Raji (cell line): ENCODE results near the gene SYCP2.

ENCODE experiments used
- POLR2A ChIP-seq: IDR thresholded peaks from 2 replicates; pipeline ENCODE4 v1.6.1; 2011; ENCODE audit warnings: low read depth, low read length, control low read depth; ENCODE audit not compliant: insufficient read depth

The SYCP2 gene

GRCh38 chr20:59935457-59936185 lies 2.2 kb upstream of the SYCP2 start:
- no peak for TF ChIP-seq POLR2A

GRCh38 chr20:59933849-59934585 lies 580 bp upstream of the SYCP2 start:
- no peak for TF ChIP-seq POLR2A

GRCh38 chr20:59932616-59933295 lies 681 bp downstream of the SYCP2 start:
- no peak for TF ChIP-seq POLR2A

GRCh38 chr20:59931511-59932312 lies 1.7 kb downstream of the SYCP2 start:
- TF ChIP-seq POLR2A, result no peak

- no peak for TF ChIP-seq POLR2A
Observed at GRCh38 chr20:59925899-59926298, 7.5 kb downstream of the SYCP2 start.

GRCh38 chr20:59925359-59925758 lies 8.1 kb downstream of the SYCP2 start:
- no peak for TF ChIP-seq POLR2A

GRCh38 chr20:59923514-59923913 lies 9.9 kb downstream of the SYCP2 start:
- TF ChIP-seq POLR2A, result no peak

GRCh38 chr20:59920944-59921343 lies 12.5 kb downstream of the SYCP2 start:
- no peak for TF ChIP-seq POLR2A

- TF ChIP-seq POLR2A, result no peak
Observed at GRCh38 chr20:59912609-59913008, 20.8 kb downstream of the SYCP2 start.

GRCh38 chr20:59911041-59911440 lies 22.4 kb downstream of the SYCP2 start:
- no peak for TF ChIP-seq POLR2A

GRCh38 chr20:59908855-59909254 lies 24.6 kb downstream of the SYCP2 start:
- TF ChIP-seq POLR2A, result no peak

GRCh38 chr20:59903621-59904020 lies 29.8 kb downstream of the SYCP2 start:
- no peak for TF ChIP-seq POLR2A

GRCh38 chr20:59902470-59902869 lies 31.0 kb downstream of the SYCP2 start:
- no peak for TF ChIP-seq POLR2A

- no peak for TF ChIP-seq POLR2A
Observed at GRCh38 chr20:59895908-59896307, 37.5 kb downstream of the SYCP2 start.

GRCh38 chr20:59891581-59891980 lies 41.9 kb downstream of the SYCP2 start:
- TF ChIP-seq POLR2A, result no peak
